HG02885 (cell line): ENCODE results near the gene MMP7.

ENCODE experiments used
- ATAC-seq: cut with Tn5 transposase; IDR thresholded peaks from one replicate; pipeline ENCODE4 v1.9.1; 2021; ENCODE audit warnings: mild to moderate bottlenecking; ENCODE audit not compliant: unreplicated experiment, poor library complexity

MMP7 gene, protein sequence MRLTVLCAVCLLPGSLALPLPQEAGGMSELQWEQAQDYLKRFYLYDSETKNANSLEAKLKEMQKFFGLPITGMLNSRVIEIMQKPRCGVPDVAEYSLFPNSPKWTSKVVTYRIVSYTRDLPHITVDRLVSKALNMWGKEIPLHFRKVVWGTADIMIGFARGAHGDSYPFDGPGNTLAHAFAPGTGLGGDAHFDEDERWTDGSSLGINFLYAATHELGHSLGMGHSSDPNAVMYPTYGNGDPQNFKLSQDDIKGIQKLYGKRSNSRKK

DNA sequence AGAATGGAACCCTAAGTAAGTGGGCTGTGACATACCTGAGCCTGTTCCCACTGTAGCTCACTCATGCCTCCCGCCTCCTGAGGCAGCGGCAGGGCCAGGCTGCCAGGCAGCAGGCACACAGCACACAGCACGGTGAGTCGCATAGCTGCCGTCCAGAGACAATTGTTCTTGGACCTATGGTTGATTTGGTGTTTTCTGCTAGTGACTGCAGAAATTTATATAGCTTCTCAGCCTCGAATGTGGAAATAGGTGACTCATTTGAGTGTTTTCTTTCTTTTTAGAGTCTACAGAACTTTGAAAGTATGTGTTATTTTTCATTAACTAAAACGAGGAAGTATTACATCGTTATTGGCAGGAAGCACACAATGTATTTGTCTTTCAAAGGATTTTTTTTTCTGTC, at the start of gene MMP7:
MMP7 (minus strand) TSS at position 190 of the 400 bp plus-strand sequence; CDS start at position 143, 47 bp downstream.
- peak; percentile 51 for ATAC-seq

DNA sequence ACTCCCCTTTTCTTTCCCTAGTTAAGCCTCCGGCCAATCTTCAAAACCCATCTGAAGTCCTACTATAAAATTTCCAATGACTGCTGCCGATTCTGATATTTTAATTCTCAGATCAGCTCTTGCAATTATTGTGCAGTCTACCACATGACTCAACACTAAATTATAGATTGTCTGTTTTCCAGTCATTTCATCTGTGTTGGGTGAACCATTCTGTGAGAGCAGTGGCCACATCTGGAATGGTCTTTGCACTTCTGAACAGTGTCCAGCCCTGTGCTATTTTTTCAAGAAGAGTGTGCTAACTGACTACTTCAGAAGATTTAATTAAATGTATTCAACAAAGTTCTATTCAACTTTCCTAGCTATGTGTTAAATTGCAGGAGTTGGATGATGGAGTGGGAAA, 47.2 kb upstream of the MMP7 start:
- no peak for ATAC-seq

DNA sequence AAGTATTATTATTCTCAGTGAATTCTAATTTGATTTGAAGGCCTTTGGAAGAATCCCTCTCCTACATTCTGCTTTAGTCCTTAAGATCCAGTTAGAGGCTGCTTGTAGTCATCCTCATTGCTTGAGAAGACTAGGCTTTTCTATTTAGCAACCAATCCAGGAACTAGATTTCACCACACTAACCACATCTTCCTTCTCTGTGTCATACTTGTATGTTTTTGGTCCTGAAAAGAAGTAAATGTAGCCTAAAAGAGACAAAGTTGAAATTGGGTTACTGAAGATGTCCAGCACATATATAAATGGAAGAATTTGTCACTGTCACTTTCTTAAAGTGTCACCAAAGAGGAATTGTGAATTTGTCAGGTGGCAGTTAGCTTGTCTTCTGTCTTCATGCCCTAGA, 46.6 kb upstream of the MMP7 start:
- peak; percentile 64 for ATAC-seq

DNA sequence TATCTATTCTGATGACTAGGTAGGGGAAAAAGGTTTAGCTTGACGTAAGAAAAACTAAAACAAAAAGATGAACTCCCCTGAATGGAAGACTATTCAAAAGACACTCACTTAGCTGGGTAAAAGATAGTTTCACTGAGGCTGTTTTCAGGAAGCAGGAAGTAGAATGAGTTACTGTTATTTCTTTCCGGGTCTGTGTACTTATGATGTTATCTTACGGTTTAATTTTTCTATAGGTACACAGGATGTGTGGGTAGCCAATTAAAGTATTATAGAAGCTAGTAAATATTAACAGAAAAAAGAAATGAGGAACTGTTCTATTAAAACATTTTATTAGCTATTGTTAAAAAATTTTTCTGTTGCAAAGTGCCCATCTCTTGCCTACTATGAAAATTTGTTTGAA, 45.8 kb upstream of the MMP7 start:
- no peak for ATAC-seq

DNA sequence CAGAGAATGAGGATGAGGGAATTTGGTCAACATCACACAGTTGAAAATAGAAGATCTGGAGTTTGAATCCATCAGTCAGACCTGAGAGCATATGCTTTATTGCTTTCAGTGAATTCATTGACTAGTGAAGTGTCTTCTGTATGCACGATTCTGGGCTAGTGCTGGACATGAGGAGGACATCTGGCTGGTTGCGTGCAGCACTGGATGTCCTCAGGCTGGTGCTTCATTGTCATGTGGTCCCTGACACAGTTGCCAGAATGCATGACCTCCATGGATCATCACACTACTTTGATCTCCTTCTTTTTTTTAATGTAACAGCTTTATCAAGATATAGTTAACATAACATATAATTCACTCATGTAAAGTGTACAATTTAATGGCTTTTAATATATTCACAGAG, 44.5 kb upstream of the MMP7 start:
- no peak for ATAC-seq

DNA sequence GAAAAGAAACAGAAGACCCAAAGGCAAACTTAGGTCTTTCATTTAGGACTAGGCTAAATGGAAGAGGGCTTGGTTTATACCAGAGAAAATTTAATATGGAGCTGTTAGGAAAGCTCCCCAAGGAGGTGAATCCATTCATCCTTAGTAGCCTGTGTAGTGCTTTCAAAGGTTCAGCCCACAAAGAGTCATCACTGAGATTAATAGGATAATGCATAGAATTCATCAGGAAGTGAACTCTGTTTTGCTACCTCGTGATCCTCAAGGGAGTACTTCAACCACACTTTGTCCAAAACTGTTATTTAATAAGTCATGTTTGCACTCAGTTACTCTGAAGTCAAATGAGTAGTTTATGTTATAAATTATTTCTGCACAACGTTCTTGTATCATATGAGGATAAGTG, 43.3 kb upstream of the MMP7 start:
- ATAC-seq: no peak

DNA sequence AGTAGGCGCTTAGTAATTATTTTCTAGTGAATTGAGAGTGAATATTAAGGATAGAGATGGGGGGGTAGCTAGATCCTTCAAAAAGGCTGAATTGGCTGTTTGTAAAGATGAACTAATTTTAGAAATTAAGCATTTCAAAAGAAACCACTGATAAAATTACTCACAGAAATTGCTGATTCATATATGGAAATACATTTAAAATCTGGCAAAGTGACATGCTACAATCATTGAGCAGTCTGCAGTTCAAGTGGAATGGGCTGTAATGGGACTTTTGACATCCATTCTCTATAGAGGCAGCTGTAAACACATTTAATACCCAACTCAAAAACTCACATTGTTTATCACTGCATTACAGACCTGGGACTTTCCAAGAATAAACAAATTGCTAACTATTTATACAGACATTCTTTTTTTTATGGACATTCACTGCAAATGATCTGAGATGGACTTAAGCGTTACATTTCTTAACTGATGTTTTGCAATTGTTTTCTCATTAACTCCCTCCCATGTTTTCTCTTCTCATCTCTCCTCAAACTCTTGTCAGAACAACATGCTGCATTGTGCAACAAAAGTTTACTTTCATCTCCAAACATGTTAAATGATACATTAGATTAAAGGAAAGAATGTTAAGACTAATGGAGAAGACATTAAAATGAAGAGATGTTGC, 42.1 kb upstream of the MMP7 start:
- no peak for ATAC-seq

DNA sequence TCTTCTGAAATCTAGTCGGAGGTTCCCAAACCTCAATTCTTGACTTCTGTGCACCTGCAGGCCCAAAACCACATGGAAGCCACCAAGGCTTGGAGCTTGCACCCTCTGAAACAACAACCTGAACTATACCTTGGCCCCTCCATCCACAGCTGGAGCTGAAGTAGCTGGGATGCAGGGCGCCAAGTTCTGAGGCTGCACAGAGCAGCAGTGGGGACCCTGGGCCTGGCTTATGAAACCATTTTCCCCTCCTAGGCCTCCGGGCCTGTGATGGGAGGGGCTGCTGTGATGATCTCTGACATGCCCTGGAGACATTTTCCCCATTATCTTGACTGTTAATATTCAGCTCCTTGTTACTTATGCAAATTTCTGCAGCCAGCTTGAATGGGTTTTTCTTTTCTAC, 38.3 kb upstream of the MMP7 start:
- ATAC-seq: no peak

DNA sequence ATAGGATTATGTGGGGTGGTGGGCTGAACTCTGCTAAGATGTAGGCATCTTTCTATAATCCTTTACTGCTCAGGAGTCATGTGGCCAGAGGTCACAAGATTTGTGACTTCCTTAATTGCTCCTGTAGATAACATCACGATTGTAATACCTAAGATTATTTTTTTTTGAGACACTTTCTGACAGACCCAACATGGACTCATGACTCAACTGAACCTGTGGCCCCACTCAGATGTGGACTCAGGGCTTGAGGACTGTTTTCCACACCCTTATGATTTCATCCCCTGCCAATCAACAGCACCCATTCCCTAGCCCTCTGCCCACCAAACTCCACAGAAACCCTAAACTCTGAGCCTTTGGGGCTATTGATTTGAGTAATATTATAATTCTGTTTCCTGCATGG, 35.6 kb upstream of the MMP7 start:
- no peak for ATAC-seq

DNA sequence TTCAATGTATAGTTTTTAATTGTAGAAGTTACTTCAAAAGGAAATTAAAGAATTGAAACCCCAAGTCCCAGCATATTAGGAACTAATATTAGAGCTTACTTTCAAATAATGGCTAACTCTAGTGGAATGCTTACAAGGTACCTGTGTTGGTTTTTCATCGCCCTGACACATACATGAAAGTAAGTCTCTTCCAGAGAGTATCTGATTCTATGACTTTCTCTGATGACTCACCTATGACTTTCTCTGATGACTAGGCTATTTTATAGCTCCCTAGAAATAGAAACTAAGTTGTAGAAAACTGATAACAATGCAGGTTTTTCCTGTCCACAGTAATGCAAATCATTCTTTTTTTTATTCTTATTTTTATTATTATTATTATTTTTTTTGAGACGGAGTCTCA, 33.6 kb upstream of the MMP7 start:
- peak; percentile 67 for ATAC-seq

DNA sequence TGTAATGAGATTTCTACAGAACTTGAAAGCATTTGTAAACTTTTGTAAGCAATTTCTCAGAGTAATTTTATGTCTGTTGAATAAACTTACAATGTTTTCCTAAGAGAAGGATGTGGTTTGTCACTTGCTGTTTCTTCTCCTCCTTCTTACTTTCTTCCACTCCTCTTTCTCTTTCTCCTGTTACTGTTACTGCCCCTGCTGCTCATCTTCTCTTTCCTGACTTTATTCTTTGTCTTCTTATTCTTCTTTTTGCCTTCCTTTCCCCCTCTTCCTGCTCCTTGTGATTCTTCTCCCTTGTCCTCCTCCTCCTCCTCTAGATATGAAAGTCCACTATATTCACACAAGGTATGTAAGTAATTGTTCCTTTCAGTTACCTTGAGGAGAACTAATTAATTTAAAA, 31.1 kb upstream of the MMP7 start:
- no peak for ATAC-seq

DNA sequence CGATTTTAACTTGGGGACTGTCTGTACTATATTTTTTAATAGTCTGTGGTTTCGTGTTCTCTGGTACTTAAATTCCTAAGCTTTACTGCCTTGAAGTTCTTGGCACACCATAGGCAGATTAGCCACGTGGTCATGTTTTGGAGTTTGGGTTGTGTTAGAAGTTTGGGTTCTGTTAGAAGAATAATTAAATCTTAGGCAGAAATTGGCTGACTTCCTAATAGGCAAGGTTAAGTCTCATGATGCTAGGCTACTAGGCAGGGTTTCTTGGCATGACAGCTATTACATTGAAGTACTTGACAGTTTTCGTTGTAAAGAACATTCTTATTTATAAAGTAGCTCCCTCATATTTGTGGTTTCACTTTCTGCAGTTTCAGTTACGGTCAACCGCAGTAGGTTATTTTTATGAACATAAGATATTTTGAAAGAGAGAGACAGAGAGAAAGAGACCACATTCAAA, 30.0 kb upstream of the MMP7 start:
- peak; percentile 79 for ATAC-seq

DNA sequence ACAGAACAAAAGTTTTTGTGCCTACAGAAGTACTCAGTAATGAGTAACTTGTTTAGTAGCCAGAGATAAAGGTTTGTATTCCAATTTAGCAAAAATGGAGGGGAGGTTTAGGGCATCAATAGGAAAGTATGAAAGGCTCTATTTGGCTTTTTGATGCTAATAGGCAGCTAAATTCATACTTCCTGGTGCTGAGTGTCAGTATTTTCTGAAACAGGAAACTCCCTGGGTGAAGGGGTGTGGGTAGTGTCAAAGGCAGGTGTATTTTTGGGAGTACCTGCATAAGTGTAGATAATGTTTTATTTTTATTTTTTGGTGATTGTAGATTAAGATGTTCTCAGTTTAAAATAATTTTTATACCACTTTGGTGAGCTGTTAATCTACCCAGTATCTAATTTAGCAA, 29.3 kb upstream of the MMP7 start:
- peak; percentile 48 for ATAC-seq

DNA sequence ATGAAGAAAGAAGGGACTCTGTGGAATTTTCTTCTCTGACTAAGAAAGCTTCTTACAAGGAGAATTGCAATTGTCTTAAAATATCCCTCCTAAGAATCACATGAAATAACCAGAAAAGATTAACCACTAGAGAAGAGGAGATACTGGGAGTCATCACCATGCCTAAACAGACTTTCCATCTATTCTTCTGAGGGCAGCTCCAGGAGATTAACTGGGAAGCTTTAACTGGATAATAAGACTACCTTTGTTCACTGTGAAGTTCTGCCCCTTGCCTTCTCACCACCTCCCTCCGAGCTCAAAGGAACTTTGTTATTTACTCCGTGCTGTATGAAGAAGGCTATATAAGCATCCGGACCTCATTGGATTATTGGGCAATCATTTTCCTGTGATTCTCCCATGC, 24.5 kb upstream of the MMP7 start:
- no peak for ATAC-seq

DNA sequence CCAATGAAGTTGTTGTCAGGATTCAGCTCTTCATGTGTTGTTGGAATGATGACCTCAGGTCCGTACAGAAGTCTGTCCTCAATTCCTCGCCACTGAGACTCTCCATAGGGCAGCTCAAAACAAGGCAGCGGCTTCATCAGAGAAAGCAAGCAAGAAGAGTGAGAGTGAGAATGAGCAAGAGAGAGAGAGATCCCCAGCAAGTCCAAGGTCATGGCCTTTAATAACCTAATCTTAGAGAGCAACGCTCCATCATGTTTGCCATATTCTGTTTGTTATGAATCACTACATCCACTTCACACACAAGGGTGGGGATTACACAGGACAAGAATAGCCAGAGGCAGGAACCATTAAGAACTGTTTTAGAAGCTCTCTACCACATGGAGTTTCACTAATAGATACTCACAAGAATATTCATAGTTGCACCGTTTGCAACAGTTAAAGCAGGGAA, 23.3 kb upstream of the MMP7 start:
- ATAC-seq: peak; percentile 86

DNA sequence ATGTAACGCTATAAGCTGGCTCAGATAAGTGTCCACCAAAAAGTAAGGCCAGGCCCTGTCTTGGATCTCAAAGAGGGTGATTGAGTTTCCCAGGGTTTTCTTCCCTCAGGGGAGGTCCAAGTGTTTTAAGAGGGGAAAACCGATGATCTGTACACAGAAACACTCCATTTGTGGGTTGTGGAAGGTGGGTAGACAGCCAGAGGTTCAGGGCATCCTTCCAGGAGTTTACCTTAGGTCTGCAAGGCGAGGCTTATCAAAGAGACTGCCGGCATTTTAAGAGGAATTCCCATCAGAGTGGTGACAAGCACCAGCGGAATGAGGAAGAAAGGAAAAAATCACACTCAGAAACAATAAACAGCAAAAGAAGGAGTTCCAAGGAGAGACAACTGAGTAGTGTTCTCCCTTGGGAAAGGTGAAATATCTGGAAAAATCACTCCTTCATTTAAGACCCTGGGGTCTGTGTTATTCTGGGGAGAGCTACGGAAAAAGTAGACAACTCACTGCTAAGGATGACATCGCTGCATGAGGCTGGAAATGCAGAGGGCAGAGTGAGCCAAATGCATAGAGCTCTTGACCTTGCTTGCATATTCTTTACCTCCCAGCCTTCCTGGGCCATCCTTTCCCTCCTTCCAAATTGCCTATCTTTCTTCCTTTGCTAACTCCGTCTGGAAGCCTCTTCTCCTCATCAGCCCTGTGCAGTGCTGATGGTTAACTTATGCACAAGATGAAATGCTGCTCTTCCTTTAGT, 22.1 kb upstream of the MMP7 start:
- ATAC-seq: no peak

DNA sequence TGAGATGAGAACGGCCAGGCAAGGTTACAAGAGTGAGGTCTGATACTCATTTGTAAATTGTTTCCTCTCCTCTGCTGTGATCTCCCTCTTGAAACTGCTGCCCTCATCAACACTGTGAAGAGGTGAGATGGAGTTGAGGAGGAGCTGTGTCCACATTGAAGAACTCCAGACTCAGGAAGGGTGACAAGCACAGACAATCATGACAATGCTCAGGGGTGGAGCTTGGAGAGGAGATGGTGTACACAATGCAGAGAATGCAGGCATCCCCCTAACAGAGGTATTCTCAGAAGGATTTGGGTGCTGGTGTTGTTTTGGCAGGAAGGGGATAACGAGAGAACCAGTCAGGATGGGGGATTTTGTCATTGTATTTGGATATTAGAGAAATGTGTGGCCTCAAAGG, 21.5 kb upstream of the MMP7 start:
- no peak for ATAC-seq

DNA sequence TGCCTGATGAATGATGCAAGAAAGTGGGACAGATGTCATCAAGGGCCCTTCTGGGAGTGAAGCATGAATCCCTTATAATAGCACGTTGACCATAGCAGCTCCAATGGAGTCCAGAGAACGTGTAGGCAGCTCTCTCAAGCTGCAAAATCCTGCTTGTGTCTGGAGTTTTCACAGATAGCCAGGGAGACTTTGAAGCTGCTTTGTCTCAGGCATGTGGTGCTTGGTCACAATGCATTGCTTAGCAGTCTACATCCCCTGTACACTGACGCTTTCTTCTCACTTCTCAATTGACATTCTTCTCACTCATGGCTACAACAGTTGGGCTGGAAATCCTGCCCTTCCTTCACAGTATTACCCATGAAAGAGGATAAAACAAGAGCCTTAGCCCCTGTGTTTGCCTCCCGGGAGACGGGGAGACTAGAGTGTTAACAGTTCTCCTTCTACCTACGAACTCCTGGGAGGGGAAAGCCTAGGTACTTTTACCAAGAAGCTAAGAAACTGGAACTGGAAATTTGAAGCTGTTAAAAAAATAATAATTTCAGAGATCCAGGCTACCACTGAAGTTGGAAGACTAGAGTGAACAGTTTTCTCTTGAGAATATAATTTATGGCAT, 20.7 kb upstream of the MMP7 start:
- no peak for ATAC-seq

DNA sequence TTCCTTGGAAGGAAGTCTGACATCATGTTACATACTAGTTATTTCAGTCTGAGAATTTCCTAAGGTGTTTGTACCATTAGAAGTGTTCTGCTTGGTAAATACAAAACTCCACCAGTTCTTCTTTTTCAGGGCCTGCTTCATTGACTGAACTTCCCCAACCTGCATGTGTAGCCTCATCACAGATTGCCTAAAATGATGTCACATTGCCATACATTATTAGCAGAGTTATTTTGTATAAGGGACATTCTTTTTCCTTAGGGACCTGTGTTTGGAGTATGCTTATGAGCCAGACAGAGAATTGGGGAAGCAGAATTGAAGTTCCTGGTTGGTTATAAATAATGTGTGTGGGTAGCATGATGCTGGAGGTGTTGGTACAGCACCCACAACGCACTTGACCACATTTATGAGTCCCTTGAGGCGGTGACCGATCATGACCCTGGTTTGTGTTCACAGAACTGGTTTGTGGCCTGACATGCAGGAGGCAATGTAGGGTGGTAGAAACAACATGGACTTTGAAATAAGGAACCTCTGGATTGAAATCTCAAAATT, 16.4 kb upstream of the MMP7 start:
- peak; percentile 75 for ATAC-seq

DNA sequence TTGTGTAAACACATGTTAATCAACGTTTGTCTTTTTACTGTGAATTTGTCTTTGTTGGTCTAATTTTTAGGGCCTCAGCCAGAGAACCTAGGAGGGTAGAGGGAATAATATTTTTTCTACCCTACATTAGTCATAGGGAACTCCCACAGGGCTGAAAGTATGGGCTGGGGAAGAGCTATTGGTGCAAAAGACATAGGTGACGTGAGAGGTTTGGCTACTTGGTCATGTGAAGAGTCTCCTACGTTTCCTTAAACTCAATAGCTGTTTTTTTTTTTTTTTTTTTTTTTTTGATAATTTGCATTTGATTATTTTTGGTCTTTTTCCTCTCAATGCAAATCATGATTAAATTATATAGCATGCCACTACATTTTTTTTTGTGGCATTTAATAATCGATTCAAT, 15.9 kb upstream of the MMP7 start:
- peak; percentile 63 for ATAC-seq

DNA sequence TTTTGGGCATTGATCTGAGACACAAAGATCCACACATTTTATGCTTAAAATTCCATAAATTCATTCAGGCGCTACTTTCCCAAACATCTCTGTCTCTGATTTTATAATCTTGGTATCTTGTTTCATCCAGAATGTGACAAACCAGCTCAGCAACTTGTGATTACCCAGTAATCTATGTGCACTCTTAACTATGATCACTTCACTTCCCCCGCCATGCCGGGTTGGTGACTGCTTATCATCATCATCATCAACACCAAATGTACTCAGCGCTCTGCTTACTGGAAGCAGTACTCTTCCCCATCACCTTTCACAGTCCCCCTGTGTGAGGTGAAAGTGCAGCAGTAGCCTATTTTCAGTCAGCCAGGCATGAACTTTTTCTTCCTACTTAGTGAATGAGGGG, 15.2 kb upstream of the MMP7 start:
- no peak for ATAC-seq
